Omental fat pad (tissue), 4 donors: ENCODE data around the gene SERP2. TPM values are rescaled to one million over a fixed set of nuclear protein-coding genes. Genes with fewer than 3 reads are reported as not detected.
"Not testable (repeated sequence)": the region's sequence is repeated elsewhere in the genome, so short reads cannot be mapped to it uniquely, and the experiment has no call there.

Experiments used
- ATAC-seq: fragments of 150-250 bp; one replicate; pipeline ENCODE4 v1.9.1; 2016; ENCODE audit warnings: mild to moderate bottlenecking, moderate library complexity; ENCODE audit not compliant: low FRiP score
- DNase-seq: peaks from one replicate; pipeline ENCODE4 v3.0.0-alpha.2; 2019; ENCODE audit warnings: low spot score
- total RNA-seq, 4 donors: library from RNA; depleted of rRNA; stranded (reverse); fragments of >200 nt; gene quantifications; one replicate each; pipeline ENCODE4 v1.1.0, GENCODE V29; 2016
- TF ChIP-seq, protein P1 (sequence below), 3 donors: fragments of 450-650 bp; IDR thresholded peaks; one replicate each; pipeline ENCODE4 v1.5.1; 2016 to 2017; ENCODE audit warnings: antibody characterized with exemption in 3 of 3, mild to moderate bottlenecking in 3 of 3, moderate library complexity in 2 of 3

SERP2 gene
- total RNA-seq: 1 to 10 TPM; 2.0 to 4.9 (median 3.9) TPM

DNA sequence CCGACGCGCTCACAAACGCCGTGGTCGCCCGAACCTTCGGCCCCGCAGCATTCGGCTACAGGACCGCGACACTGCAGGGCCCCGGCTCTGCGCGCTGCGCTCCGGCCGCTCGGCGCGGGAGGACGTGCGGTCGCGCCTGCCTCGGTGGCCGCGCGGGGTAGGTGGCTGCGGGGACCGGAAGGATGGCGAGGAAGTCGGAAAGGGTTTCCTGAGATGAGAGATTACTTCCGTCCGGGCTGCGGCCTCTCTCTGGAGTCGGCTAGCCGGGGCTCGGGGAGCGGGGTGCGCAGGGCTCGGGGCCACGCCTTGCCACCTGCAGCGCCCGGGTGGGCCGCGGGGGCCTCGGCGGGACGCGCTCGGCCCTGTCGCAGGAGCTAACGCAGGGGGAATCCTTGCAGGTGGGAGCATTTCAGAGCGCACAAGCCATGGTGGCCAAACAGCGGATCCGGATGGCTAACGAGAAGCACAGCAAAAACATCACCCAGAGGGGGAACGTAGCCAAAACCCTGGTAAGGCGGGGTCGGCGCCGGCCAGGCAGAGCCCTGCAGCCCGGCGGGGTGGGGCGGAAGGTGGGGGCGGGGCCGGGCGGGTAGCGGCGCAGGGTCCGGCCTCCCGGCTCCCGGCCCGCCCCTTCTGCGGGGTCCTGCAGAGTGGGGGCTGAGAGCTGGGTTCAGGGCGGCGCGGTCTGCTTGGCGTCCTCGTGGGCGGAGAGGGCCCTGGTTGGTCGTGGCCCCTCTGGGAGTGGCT, at the start of gene SERP2:
Gene SERP2, plus strand, starts transcription at position 224 of the 747 bp plus-strand sequence. Its CDS starts 202 bp downstream, at position 426.
- DNase-seq (no peak), ATAC-seq (peak; percentile 56)
- TF ChIP-seq, protein P1, sequence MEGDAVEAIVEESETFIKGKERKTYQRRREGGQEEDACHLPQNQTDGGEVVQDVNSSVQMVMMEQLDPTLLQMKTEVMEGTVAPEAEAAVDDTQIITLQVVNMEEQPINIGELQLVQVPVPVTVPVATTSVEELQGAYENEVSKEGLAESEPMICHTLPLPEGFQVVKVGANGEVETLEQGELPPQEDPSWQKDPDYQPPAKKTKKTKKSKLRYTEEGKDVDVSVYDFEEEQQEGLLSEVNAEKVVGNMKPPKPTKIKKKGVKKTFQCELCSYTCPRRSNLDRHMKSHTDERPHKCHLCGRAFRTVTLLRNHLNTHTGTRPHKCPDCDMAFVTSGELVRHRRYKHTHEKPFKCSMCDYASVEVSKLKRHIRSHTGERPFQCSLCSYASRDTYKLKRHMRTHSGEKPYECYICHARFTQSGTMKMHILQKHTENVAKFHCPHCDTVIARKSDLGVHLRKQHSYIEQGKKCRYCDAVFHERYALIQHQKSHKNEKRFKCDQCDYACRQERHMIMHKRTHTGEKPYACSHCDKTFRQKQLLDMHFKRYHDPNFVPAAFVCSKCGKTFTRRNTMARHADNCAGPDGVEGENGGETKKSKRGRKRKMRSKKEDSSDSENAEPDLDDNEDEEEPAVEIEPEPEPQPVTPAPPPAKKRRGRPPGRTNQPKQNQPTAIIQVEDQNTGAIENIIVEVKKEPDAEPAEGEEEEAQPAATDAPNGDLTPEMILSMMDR (IDR thresholded peaks at IDR 0.05): no peak

DNA sequence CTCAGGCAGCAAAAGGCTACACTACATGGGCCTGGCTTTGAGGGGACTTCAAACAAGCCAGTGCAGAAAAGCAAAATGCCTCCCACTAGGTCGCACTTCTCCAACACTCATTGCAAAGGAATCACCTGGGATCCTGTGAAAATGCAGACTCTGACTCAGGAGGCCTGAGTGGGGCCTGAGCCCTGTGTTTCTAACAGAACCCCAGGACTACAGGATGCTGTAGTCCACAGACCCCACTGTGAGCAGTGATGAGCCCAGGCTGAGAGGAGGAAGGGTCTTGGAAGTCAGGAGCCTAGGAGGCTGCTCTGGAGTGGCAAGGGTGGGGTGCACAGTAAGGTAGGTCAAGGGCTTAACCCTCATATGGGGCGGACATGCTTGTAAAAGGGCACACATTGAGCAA, 46.7 kb upstream of the SERP2 start:
- DNase-seq: no peak
- TF ChIP-seq, protein P1 (IDR thresholded peaks at IDR 0.05): no peak
- ATAC-seq: no peak

DNA sequence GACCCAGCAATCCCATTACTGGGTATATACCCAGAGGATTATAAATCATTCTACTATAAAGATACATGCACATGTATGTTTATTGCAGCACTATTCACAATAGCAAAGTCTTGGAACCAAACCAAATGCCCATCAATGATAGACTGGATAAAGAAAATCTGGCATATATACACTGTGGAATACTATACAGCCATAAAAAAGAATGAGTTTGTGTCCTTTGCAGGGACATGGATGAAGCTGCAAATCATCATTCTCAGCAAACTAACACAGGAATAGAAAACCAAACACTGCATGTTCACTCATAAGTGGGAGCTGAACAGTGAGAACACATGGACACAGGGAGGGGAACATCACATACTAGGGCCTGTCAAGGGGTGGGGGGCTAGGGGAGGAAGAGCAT, 44.6 kb upstream of the SERP2 start:
- not testable (repeated sequence) for DNase-seq, ATAC-seq

DNA sequence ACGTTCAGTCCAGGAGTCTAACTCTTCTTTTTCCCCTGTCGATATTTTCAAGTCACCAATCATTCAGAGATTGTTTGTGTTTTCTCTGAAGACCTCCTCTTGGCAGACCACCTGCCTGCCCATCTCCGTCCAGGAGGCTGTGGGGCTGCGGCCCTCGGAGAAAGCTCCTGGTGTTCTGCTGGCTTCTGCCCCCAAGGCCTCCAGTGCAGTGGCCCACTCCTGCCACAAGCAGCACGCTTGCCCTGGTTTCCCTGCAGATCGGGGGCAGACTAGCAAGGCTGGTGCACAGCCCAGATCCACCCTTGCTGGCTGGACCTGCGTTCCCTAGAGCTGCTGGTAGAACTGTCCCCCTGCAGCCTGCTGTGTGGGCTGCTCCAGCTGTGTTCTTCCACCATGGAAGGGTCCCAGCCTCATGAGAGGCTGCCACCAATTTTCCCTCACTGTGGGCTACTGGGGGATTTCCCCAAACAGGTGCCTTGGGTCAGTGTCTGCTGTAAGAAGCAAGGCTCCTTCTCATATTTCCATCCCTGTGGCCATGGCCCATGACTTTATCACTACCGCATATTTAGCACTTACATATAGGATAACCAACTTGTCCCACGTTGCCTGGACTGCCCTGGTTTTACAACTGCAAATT, 43.6 kb upstream of the SERP2 start:
- TF ChIP-seq, protein P1 (IDR thresholded peaks at IDR 0.05): no peak
- ATAC-seq (no peak), DNase-seq (no peak)

DNA sequence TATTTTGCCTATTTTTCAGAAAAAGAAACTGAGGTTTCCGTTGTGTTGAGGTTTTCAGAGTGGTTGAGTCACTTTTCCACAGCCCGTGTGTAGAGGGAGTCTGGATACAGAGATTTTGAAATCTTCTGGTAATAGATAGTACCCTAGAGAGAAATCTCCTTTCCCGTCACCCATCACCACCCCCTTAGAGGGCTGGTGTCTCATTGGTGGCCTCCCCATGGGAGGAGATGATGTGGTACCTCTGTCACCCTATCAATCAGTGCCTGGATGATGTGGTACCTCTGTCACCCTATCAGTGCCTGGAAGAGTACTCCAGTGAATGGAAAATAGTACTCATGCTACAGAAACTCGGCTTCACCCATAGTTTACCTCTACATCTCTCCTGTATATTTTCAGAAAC, 42.2 kb upstream of the SERP2 start:
- TF ChIP-seq, protein P1 (IDR thresholded peaks at IDR 0.05): no peak
- DNase-seq (no peak), ATAC-seq (peak; percentile 73)

DNA sequence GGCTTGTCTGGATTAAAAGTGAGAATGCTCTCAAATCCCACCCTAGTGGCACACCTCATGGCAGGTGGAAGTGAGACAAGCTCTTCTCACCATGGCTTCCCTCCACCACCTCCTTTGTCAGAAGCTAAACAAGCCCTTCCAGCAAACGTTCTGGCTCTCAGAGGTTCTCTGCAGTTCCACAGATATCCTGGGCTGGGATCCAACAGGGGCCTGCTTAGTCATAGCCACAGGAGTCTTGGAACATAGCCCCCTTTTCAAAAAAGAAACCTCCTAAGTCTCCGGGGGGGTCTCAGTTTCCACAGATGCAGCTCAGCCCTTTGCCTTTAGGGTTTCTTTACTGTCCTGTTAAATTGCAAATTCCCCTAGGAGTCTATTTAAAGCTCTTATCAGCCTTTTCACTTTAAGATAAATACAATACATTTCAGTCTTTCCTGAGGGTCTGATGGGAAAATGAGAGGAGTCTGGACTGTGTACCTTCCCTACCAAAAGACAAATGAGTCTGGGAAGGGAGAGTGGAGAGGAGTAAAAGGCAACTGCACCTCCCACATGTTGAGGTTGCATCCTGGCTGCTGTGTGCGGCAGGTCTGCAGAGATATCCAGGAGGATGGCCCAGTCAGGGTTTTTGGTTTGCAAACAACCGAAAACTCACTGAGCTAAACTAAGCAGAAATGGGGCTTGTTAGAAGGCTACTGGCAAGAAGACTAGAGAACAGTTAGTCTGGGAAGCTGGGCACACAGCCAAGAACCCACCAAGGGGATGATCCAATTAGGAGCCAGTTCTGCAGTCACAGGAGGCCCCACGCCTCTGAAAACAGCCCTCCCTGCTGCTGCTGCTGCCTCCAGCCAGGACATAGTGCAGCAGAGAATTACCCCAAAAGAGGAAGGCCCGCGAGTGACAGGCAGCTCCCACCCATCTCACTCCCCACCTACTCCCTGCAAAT, 41.4 kb upstream of the SERP2 start:
- ATAC-seq (peak; percentile 91), DNase-seq (peak; percentile 44)
- TF ChIP-seq, protein P1 (IDR thresholded peaks at IDR 0.05): no peak
